ENCODE measurements around the gene VTN.

Gene VTN, protein sequence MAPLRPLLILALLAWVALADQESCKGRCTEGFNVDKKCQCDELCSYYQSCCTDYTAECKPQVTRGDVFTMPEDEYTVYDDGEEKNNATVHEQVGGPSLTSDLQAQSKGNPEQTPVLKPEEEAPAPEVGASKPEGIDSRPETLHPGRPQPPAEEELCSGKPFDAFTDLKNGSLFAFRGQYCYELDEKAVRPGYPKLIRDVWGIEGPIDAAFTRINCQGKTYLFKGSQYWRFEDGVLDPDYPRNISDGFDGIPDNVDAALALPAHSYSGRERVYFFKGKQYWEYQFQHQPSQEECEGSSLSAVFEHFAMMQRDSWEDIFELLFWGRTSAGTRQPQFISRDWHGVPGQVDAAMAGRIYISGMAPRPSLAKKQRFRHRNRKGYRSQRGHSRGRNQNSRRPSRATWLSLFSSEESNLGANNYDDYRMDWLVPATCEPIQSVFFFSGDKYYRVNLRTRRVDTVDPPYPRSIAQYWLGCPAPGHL

GRCh38 chr17:28370035-28370743 is at the start of gene VTN:
VTN (minus strand) TSS chr17:28370307; CDS start chr17:28370203, 104 bp downstream.
- no peak for DNase-seq (ENCODE audit: low read depth)

DNA sequence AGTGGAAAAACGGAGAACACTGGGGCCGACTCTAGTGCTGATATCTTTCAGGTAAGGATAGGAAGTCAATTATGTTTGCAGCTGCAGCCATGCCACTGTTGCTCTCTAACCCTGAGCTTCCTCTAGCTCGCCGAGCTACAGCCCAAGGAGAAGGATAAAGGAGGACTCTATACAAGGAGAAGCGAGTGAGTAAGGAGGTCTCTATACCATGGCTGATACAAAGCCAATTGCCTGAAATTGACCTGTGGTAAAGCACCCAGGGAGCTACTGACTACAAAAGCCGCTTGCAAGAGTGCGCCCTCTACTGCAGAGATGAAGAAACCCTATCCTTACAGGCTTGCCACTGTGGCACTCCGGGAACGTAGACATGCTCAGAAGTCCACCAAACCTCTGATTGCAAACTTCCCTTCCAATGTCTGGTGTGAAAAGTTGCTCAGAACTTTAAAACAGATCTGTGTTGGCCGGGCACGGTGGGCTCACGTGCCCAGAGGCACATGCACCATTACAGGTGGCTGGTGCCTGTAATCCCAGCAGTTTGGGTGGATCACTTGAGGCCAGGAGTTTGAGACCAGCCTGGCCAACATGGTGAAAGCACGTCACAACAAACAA is 46.7 kb upstream of the VTN start:
- peak; percentile 36 for DNase-seq (ENCODE audit: low read depth)

- DNase-seq (ENCODE audit: low read depth) = no peak
Measured at GRCh38 chr17:28415886-28416285, 45.8 kb upstream of the VTN start.

GRCh38 chr17:28413804-28414203 is 43.7 kb upstream of the VTN start:
- DNase-seq (ENCODE audit: low read depth) = no peak

DNA sequence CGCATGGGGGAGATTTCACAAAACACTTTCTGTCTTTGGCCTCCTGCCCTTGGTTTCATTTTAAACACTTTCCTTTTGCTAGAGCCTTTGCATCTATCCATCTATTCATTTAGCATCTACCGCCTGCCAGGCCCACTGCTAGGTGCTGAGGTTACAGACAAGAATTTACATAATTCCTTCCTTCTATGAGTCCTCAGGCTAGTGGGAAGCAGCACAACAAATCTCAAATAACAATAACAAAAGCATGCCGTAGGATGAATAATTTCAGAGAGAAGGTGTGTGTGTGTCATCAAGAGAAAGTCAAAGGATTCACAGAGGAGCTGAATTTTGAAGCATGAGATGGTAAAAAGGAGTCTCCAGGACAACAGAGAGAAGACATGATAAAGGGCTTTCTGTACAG is 42.0 kb upstream of the VTN start:
- no peak for DNase-seq (ENCODE audit: low read depth)

DNA sequence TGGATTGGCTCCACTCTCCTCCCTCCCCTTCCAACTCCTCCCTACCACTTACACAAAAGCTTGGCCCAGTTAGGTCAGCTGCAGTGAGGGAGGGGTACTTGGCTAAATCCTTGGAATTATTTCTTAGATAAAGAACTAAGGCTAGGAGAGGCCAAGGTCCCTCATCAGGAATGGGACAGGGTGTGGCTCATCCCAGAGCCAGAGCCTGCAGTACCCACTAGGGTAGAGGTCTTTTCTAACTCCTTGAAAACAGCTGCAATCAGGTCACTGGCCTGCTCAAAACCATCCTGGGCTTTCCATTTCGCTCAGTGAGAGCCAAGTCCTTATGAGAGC is 37.8 kb upstream of the VTN start:
- DNase-seq (ENCODE audit: low read depth) = no peak

GRCh38 chr17:28407130-28407973 is 37.2 kb upstream of the VTN start:
- DNase-seq (ENCODE audit: low read depth) = no peak

DNA sequence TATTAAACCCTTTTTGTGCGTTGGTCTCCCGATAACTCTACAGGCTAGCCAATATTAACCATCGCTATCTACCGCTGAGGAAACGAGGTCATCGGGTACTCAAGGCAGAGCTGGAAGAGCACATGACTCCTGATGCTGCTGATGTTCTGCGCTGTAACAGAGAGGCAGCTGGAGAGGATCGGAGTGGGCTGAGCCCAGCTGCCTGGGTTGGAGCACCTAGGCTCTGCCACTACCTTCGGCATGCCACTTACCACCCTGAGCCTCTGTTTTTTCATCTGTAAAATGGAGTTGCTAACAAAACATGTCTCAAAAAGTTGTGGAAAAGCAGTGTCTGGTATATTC is 36.3 kb upstream of the VTN start:
- no peak for DNase-seq (ENCODE audit: low read depth)

- peak; percentile 24 for DNase-seq (ENCODE audit: low read depth)
Measured at GRCh38 chr17:28405632-28406472, 35.7 kb upstream of the VTN start, which contains the start of gene SLC46A1. SLC46A1 (minus strand) TSS chr17:28406212; CDS start chr17:28406114, 98 bp downstream.

DNA sequence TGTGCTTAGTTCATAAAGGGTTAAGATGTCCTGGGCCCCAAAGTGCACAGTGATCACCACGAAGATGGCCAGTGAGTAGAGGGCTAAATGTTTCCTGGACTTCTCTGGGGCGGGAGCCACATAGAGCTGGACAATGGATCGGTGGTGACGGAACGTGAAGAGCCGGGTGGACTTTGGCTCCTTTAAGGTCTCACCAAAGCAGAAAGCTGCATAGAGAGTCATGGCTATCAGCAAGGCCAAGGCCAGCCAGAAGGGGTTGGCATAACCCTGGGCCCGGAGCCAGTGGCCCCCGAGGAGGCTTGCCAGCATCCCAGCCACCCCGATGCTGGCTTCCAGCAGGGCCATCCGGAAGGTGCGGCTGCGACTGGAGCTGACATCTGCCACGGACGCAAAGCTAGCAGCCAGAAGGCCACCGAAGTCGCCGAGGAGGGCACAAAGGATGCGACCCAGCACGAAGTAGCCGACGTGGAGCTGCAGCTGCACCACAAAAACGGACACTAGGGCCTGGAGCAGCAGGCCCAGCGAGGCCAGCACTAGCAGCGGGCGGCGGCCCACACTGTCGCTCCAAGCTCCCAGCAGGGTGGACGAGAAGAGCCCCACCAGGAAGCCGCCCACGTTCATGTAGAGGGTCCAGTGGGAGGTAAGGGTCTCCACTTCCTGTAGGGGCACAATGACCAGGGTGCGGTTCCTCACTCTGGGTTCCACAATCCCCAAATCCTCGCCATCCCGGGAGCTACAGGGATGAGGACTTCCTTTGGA is 34.9 kb upstream of the VTN start:
- DNase-seq (ENCODE audit: low read depth) = no peak

- DNase-seq (ENCODE audit: low read depth) = no peak
Measured at GRCh38 chr17:28404461-28404811, 34.3 kb upstream of the VTN start.

- DNase-seq (ENCODE audit: low read depth) = no peak
Measured at GRCh38 chr17:28404007-28404406, 33.9 kb upstream of the VTN start.

GRCh38 chr17:28402844-28403243 is 32.7 kb upstream of the VTN start:
- no peak for DNase-seq (ENCODE audit: low read depth)

DNA sequence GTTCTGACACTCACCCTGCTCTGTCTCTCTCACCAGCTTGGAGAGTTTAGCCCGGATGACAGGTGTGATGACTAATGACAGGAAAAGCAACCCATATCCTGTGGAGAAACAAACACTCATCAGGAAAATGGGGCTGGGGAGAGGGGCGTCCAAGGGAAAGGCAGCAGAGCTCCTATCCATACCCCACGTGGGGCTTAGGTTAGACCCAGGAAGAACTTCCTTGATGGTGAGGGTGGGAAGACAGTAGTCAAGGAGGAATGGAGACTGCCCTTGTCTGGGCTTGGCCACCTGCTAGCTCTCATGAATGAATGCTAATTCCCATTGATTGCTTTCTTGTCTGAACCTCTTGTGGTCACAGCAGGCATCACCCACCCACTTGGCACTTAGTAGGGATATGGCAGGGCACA is 32.1 kb upstream of the VTN start:
- DNase-seq (ENCODE audit: low read depth) = no peak

DNA sequence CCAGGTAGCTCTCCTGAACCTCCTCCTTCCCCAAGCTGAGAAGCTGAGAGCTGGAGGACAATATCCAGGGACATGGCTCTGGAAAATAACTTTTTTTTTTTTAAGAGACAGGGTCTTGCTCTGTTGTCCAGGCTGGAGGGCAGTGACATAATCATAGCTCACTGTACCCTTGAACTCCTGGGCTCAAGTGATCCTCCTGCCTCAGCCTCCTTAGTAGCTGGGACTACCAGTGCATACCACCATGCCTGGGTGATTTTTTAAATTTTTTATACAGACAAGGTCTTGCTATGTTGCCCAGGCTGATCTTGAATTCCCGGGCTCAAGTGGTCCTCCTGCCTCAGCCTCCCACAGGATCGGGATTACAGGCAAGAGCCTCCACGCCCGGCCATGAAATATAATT is 29.7 kb upstream of the VTN start:
- DNase-seq (ENCODE audit: low read depth) = no peak

DNA sequence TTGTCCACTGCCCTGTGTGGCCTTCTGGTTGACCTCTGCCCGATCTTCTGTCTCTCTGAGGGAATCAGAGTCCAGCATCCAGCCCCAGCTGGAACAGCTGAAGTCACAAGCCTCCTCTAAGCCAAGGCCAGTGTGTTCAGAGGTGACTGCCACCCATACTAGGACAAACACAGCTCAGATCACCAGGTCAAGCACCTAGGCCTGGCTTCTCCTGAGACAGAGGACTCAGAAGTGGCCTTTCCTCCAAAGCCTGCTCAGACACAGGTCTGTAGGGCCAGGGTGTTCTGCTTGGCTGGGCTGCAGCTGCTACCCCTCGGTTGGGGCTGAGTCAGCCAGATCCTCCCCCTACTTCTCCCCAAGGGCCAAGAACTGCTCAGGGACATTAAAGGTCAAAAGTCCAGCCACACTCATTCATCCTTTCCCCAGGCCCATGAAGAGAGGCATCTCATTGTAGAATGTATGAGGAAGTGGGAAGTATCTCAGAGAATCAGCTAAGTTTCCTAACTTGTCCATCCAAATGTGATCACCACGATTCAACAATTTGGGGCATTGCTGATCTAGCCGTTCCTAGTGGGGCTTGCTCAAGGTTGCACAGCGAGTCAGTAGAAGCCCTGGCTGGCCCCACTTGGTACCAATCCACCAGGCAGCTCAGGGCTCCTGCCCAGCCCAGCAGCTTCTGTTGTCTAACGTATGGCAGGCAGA is 28.3 kb upstream of the VTN start:
- no peak for DNase-seq (ENCODE audit: low read depth)

DNA sequence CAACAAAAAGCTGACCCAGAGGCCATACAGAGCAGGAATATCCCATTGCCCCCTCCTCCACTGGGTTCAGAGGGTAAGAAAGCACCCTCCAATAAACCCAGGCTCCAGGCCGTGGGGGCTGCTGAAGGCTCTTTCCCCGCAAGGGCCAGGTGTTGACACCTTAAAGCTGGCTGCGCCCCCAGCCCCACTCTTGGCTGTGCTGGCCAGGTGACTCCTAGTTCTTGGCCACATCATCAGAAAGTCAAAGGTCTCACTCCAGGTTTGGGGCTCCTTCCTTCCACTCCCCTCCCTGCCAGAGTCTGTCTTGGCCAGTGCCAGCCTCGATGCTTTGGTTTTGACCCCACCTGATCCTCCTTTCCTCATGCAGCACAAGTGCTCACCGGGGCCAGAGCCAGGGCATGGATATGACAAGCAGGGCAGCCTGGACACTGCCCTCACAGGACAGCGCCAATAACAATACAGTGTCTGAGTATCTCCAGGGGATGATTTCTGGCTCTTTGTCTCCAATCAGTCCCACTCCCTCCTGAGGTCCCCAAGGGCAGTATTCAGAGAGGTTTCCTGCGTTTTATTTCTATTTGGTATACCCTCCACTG is 27.7 kb upstream of the VTN start:
- DNase-seq (ENCODE audit: low read depth) = no peak

GRCh38 chr17:28397275-28397674 is 27.2 kb upstream of the VTN start:
- no peak for DNase-seq (ENCODE audit: low read depth)

DNA sequence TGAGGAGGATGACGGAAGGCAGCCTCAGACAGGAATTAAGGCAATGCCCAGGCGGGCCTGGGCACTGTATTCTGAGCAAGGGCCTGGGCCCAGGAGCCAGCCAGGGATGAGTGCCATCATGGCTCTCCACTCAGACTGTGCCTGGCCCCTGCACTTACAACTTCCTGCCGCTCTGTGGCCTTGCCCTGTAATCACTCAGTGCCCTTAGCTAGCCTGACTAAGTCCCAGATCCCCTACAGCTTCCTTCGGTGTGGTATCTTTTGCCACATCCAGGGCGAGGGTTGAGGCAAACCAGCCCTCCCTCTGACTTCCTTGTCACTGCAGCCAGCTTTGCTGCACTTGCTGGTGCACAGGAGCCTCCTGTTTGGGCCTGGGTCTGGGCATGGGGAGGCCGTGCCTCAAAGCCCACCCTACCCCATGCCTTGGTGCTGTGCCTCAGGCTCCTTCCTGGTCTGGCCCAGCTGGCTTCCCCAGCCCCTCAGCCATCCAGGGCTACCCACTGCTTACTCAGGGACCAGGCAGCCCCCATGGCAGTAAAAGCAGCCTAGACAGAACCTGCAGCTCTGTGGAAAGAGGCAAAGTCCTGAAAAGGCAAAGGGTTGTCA is 26.6 kb upstream of the VTN start:
- DNase-seq (ENCODE audit: low read depth) = no peak

Measured in activated T-cell treated with anti-CD3 and anti-CD28 coated beads for 1 hour (primary cell).